Measurements from ENCODE around the gene RBFOX1.

DNA sequence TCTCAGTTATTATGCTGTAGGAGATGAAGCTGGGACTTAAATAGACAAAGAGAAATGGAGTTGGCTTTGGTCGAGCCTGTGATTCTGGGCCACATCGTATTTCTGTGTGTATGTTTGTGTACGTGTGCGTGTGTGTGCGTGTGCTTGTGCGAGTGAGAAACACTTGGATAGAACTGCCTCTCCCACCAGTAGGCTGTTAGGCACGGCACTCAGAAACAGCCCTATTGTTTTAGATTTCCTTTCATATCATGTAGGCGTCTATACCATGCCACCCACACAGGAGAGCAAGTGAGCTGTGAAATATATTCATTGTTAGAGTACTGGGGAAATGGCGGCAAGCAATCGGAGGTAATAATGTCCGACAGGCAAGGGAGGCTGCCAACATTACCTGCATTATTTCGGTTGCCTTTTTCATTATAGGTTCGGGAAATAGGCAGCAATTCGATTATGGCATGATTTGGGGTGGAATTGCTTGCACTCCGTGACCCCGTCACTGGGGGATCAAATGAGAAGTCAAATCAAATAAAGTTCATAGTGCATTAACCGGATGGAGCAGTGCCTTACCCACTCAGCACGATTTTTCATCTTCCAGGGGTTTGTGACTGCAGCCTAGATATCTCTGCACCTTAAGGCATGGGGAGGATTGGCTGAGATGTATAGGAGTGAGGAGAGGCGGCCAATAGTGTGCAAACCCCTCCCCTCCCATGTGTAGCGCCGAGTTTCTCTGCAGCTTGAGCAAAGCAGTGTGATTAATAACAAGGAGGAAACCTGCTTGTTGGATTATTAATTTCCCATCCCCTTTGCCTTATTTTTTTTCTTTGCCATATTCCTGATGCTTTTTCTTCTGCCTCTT lies 89.6 kb downstream of the RBFOX1 start:
- TF ChIP-seq, protein P1, sequence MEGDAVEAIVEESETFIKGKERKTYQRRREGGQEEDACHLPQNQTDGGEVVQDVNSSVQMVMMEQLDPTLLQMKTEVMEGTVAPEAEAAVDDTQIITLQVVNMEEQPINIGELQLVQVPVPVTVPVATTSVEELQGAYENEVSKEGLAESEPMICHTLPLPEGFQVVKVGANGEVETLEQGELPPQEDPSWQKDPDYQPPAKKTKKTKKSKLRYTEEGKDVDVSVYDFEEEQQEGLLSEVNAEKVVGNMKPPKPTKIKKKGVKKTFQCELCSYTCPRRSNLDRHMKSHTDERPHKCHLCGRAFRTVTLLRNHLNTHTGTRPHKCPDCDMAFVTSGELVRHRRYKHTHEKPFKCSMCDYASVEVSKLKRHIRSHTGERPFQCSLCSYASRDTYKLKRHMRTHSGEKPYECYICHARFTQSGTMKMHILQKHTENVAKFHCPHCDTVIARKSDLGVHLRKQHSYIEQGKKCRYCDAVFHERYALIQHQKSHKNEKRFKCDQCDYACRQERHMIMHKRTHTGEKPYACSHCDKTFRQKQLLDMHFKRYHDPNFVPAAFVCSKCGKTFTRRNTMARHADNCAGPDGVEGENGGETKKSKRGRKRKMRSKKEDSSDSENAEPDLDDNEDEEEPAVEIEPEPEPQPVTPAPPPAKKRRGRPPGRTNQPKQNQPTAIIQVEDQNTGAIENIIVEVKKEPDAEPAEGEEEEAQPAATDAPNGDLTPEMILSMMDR (conservative IDR thresholded peaks at IDR 0.05; ENCODE audit: low read depth, low read length), result no peak
- TF ChIP-seq EZH2 (IDR thresholded peaks at IDR 0.05; ENCODE audit: low read length, unreplicated experiment), result no peak

All from PC-3 (cell line).